H1 (cell line): ENCODE measurements around the gene FAM9C. TPM values are rescaled to one million over a fixed set of nuclear protein-coding genes. Genes with fewer than 3 reads are reported as not detected.

Experiments
- CTCF ChIA-PET: fragments of 300-600 bp; sonication (Branson Sonifier 250); formaldehyde crosslinking; loops from one replicate; lab custom pipeline; 2021; ENCODE audit not compliant: partially characterized antibody; lab: Charles Lee
- POLR2A ChIA-PET: fragments of 300-600 bp; sonication (Branson Sonifier 250); formaldehyde crosslinking; loops from one replicate; lab custom pipeline; 2021; ENCODE audit warnings: inconsistent platforms; ENCODE audit not compliant: partially characterized antibody; lab: Charles Lee
- DNase-seq, 2 experiments: peaks; one replicate each; pipeline versions ENCODE4 v3.0.0 to v3.0.0-alpha.2; 2010 to 2022; ENCODE audit warnings: low spot score in 2 of 2, low read depth in 1 of 2, mixed read lengths in 1 of 2
- FAIRE-seq: peaks from 2 replicates; lab custom pipeline; 2011; peaks lifted over from hg19 to GRCh38; lab: Jason Lieb, UNC
- H2AFZ ChIP-seq: 2 replicates; pipeline ENCODE4 v1.8.1; 2012; ENCODE audit warnings: low read length, inconsistent platforms
- H2AK5ac ChIP-seq: 2 replicates; pipeline ENCODE4 v1.6.1; 2013; ENCODE audit warnings: low read depth, low read length
- H2BK120ac ChIP-seq: replicated peaks from 2 replicates; pipeline ENCODE3; 2013; ENCODE audit warnings: low read depth, low read length, inconsistent platforms
- H2BK12ac ChIP-seq: 2 replicates; pipeline ENCODE4 v1.6.1; 2013; ENCODE audit warnings: low read depth, low read length
- H2BK15ac ChIP-seq: 2 replicates; pipeline ENCODE4 v1.6.1; 2013; ENCODE audit warnings: low read length
- H2BK20ac ChIP-seq: 2 replicates; pipeline ENCODE4 v1.6.1; 2013; ENCODE audit warnings: low read length
- H2BK5ac ChIP-seq: 2 replicates; pipeline ENCODE4 v1.6.1; 2013; ENCODE audit warnings: low read depth, low read length
- H3K14ac ChIP-seq: 2 replicates; pipeline ENCODE4 v1.6.1; 2013; ENCODE audit warnings: inconsistent platforms; ENCODE audit not compliant: insufficient read length
- H3K18ac ChIP-seq: 2 replicates; pipeline ENCODE4 v1.6.1; 2013; ENCODE audit warnings: low read length; ENCODE audit errors: extremely low read depth
- H3K23ac ChIP-seq: 2 replicates; pipeline ENCODE4 v1.6.1; 2013; ENCODE audit warnings: inconsistent platforms; ENCODE audit not compliant: insufficient read length
- H3K23me2 ChIP-seq: 2 replicates; pipeline ENCODE4 v1.6.1; 2013; ENCODE audit warnings: low read depth, low read length
- H3K27ac ChIP-seq: 2 replicates; pipeline ENCODE4 v1.6.1; 2011; ENCODE audit warnings: low read depth, low read length, inconsistent platforms
- H3K27me3 ChIP-seq, 4 experiments: replicated peaks in 1 of 4; 1 replicate in 1 of 4; 2 replicates in 3 of 4; pipeline versions ENCODE4 v1.6.1 to v1.8.1; 2011 to 2013; ENCODE audit warnings: low read length in 3 of 4, mild to moderate bottlenecking in 3 of 4, inconsistent platforms in 2 of 4, mixed read lengths in 2 of 4, moderate library complexity in 1 of 4; ENCODE audit not compliant: control insufficient read depth in 3 of 4, insufficient read depth in 3 of 4; ENCODE audit errors: extremely low read depth in 1 of 4
- H3K36me3 ChIP-seq, 4 experiments: 2 replicates each; pipeline versions ENCODE4 v1.6.1 to v1.8.1; 2011 to 2013; ENCODE audit warnings: mild to moderate bottlenecking in 4 of 4, low read length in 3 of 4, moderate library complexity in 2 of 4, control low read depth in 1 of 4, inconsistent platforms in 1 of 4; ENCODE audit not compliant: insufficient read depth in 4 of 4, control insufficient read depth in 2 of 4
- H3K4ac ChIP-seq: replicated peaks from 2 replicates; pipeline ENCODE3; 2013; ENCODE audit warnings: low read length, low read depth, mixed read lengths, inconsistent platforms; ENCODE audit not compliant: insufficient read length
- H3K4me1 ChIP-seq, 4 experiments: replicated peaks in 1 of 4; 1 replicate in 1 of 4; 2 replicates in 3 of 4; pipeline versions ENCODE4 v1.6.1 to v1.8.1; 2011 to 2013; ENCODE audit warnings: low read length in 3 of 4, inconsistent platforms in 2 of 4, mixed read lengths in 1 of 4; ENCODE audit not compliant: insufficient read depth in 4 of 4, control insufficient read depth in 3 of 4
- H3K4me2 ChIP-seq, 2 experiments: 2 replicates each; pipeline versions ENCODE4 v1.6.1 to v1.8.1; 2011 to 2013; ENCODE audit warnings: low read depth in 2 of 2, low read length in 2 of 2, control low read depth in 1 of 2, inconsistent platforms in 1 of 2, mild to moderate bottlenecking in 1 of 2; ENCODE audit not compliant: insufficient read depth in 1 of 2
- H3K4me3 ChIP-seq, 4 experiments: fragments of 200-600, 300-600 bp in 1 of 4; sonication (generic), shearing (Covaris generic), sonication (Bioruptor Twin) in 1 of 4; 2 replicates each; pipeline versions ENCODE4 v1.5.1 to v1.8.1; 2011 to 2016; ENCODE audit warnings: low read length in 4 of 4, low read depth in 3 of 4, control low read depth in 2 of 4, inconsistent platforms in 2 of 4, mild to moderate bottlenecking in 2 of 4, mixed read lengths in 1 of 4, moderate library complexity in 1 of 4; ENCODE audit not compliant: insufficient read depth in 2 of 4; ENCODE audit errors: extremely low read depth in 1 of 4
- H3K56ac ChIP-seq: replicated peaks from 2 replicates; pipeline ENCODE3; 2013; ENCODE audit warnings: low read depth, mild to moderate bottlenecking, mixed read lengths, low read length, inconsistent platforms; ENCODE audit not compliant: insufficient read length
- H3K79me1 ChIP-seq: 2 replicates; pipeline ENCODE4 v1.6.1; 2013; ENCODE audit warnings: low read depth, low read length, control low read depth
- H3K79me2 ChIP-seq, 2 experiments: 2 replicates each; pipeline versions ENCODE4 v1.6.1 to v1.8.1; 2012 to 2013; ENCODE audit warnings: low read length in 2 of 2, mild to moderate bottlenecking in 2 of 2, inconsistent platforms in 1 of 2; ENCODE audit not compliant: insufficient read depth in 2 of 2, control insufficient read depth in 1 of 2
- H3K9ac ChIP-seq, 4 experiments: replicated peaks in 1 of 4; 1 replicate in 1 of 4; 2 replicates in 3 of 4; pipeline versions ENCODE4 v1.6.1 to v1.8.1; 2011 to 2013; ENCODE audit warnings: low read depth in 3 of 4, low read length in 3 of 4, control low read depth in 2 of 4, mild to moderate bottlenecking in 2 of 4, moderate library complexity in 2 of 4, inconsistent platforms in 1 of 4; ENCODE audit errors: extremely low read depth in 1 of 4
- H3K9me3 ChIP-seq, 2 experiments: 2 replicates each; pipeline versions ENCODE4 v1.6.1 to v1.8.1; 2012 to 2013; ENCODE audit warnings: mild to moderate bottlenecking in 2 of 2, moderate library complexity in 2 of 2, control low read depth in 1 of 2, inconsistent platforms in 1 of 2, low read depth in 1 of 2, low read length in 1 of 2, mixed read lengths in 1 of 2; ENCODE audit not compliant: insufficient read depth in 2 of 2
- H4K20me1 ChIP-seq, 2 experiments: replicated peaks in 1 of 2; 2 replicates each; pipeline versions ENCODE3 to v1.8.1; 2011 to 2013; ENCODE audit warnings: inconsistent platforms in 2 of 2, low read length in 2 of 2, mild to moderate bottlenecking in 1 of 2; ENCODE audit not compliant: insufficient read depth in 2 of 2, control insufficient read depth in 1 of 2
- H4K5ac ChIP-seq: 2 replicates; pipeline ENCODE4 v1.6.1; 2013; ENCODE audit warnings: low read length, low read depth, mixed read lengths, inconsistent platforms; ENCODE audit not compliant: insufficient read length
- H4K8ac ChIP-seq: 2 replicates; pipeline ENCODE4 v1.8.0; 2013; ENCODE audit warnings: mild to moderate bottlenecking, moderate library complexity, low read length, inconsistent platforms; ENCODE audit not compliant: insufficient read depth; ENCODE audit errors: extremely low read depth
- H4K91ac ChIP-seq: replicated peaks from 2 replicates; pipeline ENCODE3; 2013; ENCODE audit warnings: low read length, mixed read lengths, inconsistent platforms; ENCODE audit not compliant: insufficient read length
- CBX8 ChIP-seq: fragments of 300-800, 300-1000 bp; sonication (generic); IDR thresholded peaks from 2 replicates; pipeline ENCODE4 v1.7.1; 2016; ENCODE audit warnings: low read depth, low read length, borderline replicate concordance
- RXRA ChIP-seq: IDR thresholded peaks from 2 replicates; pipeline ENCODE4 v1.6.1; 2011; ENCODE audit warnings: low read depth, mild to moderate bottlenecking, low read length, moderate library complexity; ENCODE audit not compliant: insufficient read depth
- WGBS, 2 experiments: shearing (Covaris generic) in 1 of 2; methylation state at CpG; one replicate each; pipeline versions ENCODE4 v1.1.6 to v1.1.7; 2013 to 2015; ENCODE audit warnings: low lambda C conversion rate in 2 of 2, mixed read lengths in 2 of 2, inconsistent platforms in 1 of 2, low coverage in 1 of 2, missing lambda C conversion rate in 1 of 2; ENCODE audit not compliant: insufficient replicate concordance in 2 of 2, insufficient coverage in 1 of 2, insufficient read length in 1 of 2; ENCODE audit errors: extremely low coverage in 1 of 2, missing lambda C conversion rate in 1 of 2; 5-methylcytosine and 5-hydroxymethylcytosine counted together
- polyA plus RNA-seq, 7 experiments: library from polyadenylated mRNA; depleted of rRNA in 3 of 7; stranded (reverse) in 5 of 7; unstranded in 2 of 7; fragments of >200 nt in 5 of 7; fragments of 200-250 nt in 2 of 7; gene quantifications; 1 replicate in 5 of 7; 2 replicates in 1 of 7; 4 replicates in 1 of 7; pipeline versions ENCODE4 v1.2.1 to v1.2.3, GENCODE V29; 2011 to 2013; ENCODE audit warnings: missing spikeins in 2 of 7, mixed read lengths in 2 of 7
- total RNA-seq: library from RNA; stranded (reverse); fragmentation: NEBNext Ultra II Directional; extraction: Animal tissue kit (Norgen Biotek cat#: 25700); gene quantifications from 2 replicates; pipeline ENCODE4 v1.2.1, GENCODE V29; 2021

FAM9C gene
- total and polyA plus RNA-seq, 2 of the 8 experiments (the other 6 are each of a cell fraction or from before 2014, with no cell fraction given): not detected

- no peak overlapping the region for H2BK15ac ChIP-seq
- POLR2A ChIA-PET: interaction anchor here (0.9 kb wide), 1 partner anchor 29 kb away, joined by 3 read pairs; no protein-coding TSS in a partner anchor
- H4K8ac ChIP-seq: no peak overlapping the region
- no peak overlapping the region for H2BK20ac ChIP-seq
- peak overlapping the region; percentile 72 for H2BK120ac ChIP-seq
- H4K5ac ChIP-seq: no peak overlapping the region
- H2BK12ac ChIP-seq: no peak overlapping the region
- H3K36me3 ChIP-seq: no peaks in the 10 kb centered on the region
- FAIRE-seq (no peak), DNase-seq (no peak)
- no peak overlapping the region for H2AFZ ChIP-seq
- no peaks in the 10 kb centered on the region for H3K9me3 ChIP-seq
- CTCF ChIA-PET: no interaction called here
- no peak overlapping the region; the same call in 1 of the 2 replicates for H3K18ac ChIP-seq
- no peak overlapping the region for H2BK5ac ChIP-seq
- no peak overlapping the region for H3K14ac ChIP-seq
- H3K79me2 ChIP-seq: no peaks in the 10 kb centered on the region
- no peak overlapping the region for H3K4me2 ChIP-seq
- no peaks in the 10 kb centered on the region for H3K79me1 ChIP-seq
- no peak overlapping the region for H3K4me3 ChIP-seq
- no peak overlapping the region for H3K27ac ChIP-seq
- no peak overlapping the region for H2AK5ac ChIP-seq
- H4K91ac ChIP-seq: no peak overlapping the region
- no peak overlapping the region for H3K23ac ChIP-seq
- H3K4ac ChIP-seq: no peak overlapping the region
- no peak overlapping the region for H3K56ac ChIP-seq
- TF ChIP-seq RXRA (no peak), CBX8 (no peak)
- WGBS, 2 experiments: 81% methylated on average over 2 of the region's 2 CpGs; no CpG with 5 or more reads in 1 of the 2 experiments
- H4K20me1 ChIP-seq: no peaks in the 10 kb centered on the region
- peaks cover 0 to 2% (median 1%) of the 10 kb centered on the region in 4 experiments; a peak in 2 of 7 replicates for H3K4me1 ChIP-seq
- no peak overlapping the region for H3K9ac ChIP-seq
- no peaks in the 10 kb centered on the region for H3K27me3 ChIP-seq
- H3K23me2 ChIP-seq: no peaks in the 10 kb centered on the region
Observed at GRCh38 chrX:13007519-13008188, 36.8 kb downstream of the FAM9C start.
